Measurements from ENCODE around the gene CCDC33. TPM values are rescaled to one million over a fixed set of nuclear protein-coding genes. Genes with fewer than 3 reads are reported as not detected.

Gene CCDC33
- total and polyA plus RNA-seq, 2 experiments from 2014 or later = 2.6 to 2.8 TPM

GRCh38 chr15:74231475-74231874 is 4.7 kb upstream of the CCDC33 start:
- no peak overlapping the region for H3K4me2 ChIP-seq
- H3K4me1 Mint-ChIP-seq = peaks cover 34% of the 10 kb centered on the region
- TF ChIP-seq CTCF (conservative IDR thresholded peaks at IDR 0.05; ENCODE audit: low read depth in 2 of 2) = no peak
- no peak for TF ChIP-seq JUNB (IDR thresholded peaks at IDR 0.05; ENCODE audit: unreplicated experiment)
- TF ChIP-seq STAT1 (IDR thresholded peaks at IDR 0.05; ENCODE audit: unreplicated experiment) = no peak
- no peak for TF ChIP-seq ETS1 (IDR thresholded peaks at IDR 0.05)
- TF ChIP-seq EZH2 (IDR thresholded peaks at IDR 0.05; ENCODE audit: low read depth, unreplicated experiment) = no peak
- TF ChIP-seq ZNF114 (CRISPR knock-in tag; IDR thresholded peaks at IDR 0.05) = no peak
- TF ChIP-seq CREB1 (CRISPR knock-in tag; IDR thresholded peaks at IDR 0.05; ENCODE audit: low read depth) = no peak
- TF ChIP-seq ZNF331 (CRISPR knock-in tag; IDR thresholded peaks at IDR 0.05; ENCODE audit: low read depth) = no peak
- TF ChIP-seq POLR2AphosphoS5 (IDR thresholded peaks at IDR 0.05; ENCODE audit: low read depth) = no peak
- TF ChIP-seq ZNF462 (CRISPR knock-in tag; IDR thresholded peaks at IDR 0.05) = no peak
- no peak for TF ChIP-seq REST (IDR thresholded peaks at IDR 0.05; ENCODE audit: unreplicated experiment)
- TF ChIP-seq EZH2phosphoT487 (IDR thresholded peaks at IDR 0.05; ENCODE audit: unreplicated experiment) = no peak
- no peak for TF ChIP-seq NANOG (IDR thresholded peaks at IDR 0.05; ENCODE audit: borderline replicate concordance)

More at GRCh38 chr15:74231475-74231874, 4.7 kb upstream of the CCDC33 start:
- Histone ChIP-seq H3K79me2 (replicated peaks; ENCODE audit: insufficient read depth) (no peaks in the 10 kb centered on the region), H3K4me1 (ENCODE audit: insufficient read depth) (peaks cover 13% of the 10 kb centered on the region), H3K4me3 (no peak overlapping the region), H3K9me2 (ENCODE audit: insufficient read depth) (no peaks in the 10 kb centered on the region), H2AFZ (no peak overlapping the region), H3K27ac (ENCODE audit: low read depth) (no peak overlapping the region), H3K36me3 (ENCODE audit: insufficient read depth) (no peaks in the 10 kb centered on the region), H3K27me3 (ENCODE audit: insufficient read depth) (peaks cover 29% of the 10 kb centered on the region), H3F3A (replicated peaks; ENCODE audit: low read depth) (no peaks in the 10 kb centered on the region), H4K20me1 (replicated peaks; ENCODE audit: insufficient read depth) (no peaks in the 10 kb centered on the region; the same call in 1 of the 2 replicates)
- DNase-seq (ENCODE audit: low spot score) (no peak), ATAC-seq (no peak)
- H3K27ac Mint-ChIP-seq = no peak overlapping the region
- H3K36me3 Mint-ChIP-seq (ENCODE audit: low read depth) = no peaks in the 10 kb centered on the region
- no peak overlapping the region for H3K4me3 Mint-ChIP-seq
- no peaks in the 10 kb centered on the region; the same call in 2 of the 3 replicates for H3K9me3 Mint-ChIP-seq
- peaks cover 26% of the 10 kb centered on the region for H3K27me3 Mint-ChIP-seq (ENCODE audit: insufficient read depth, low read depth, poor library complexity)

Measured in GM23338 (cell line).